GM23248 (cell line): ENCODE data around the gene MBD4. TPM values are rescaled to one million over a fixed set of nuclear protein-coding genes. Genes with fewer than 3 reads are reported as not detected.
"Not testable (repeated sequence)": the region's sequence is repeated elsewhere in the genome, so short reads cannot be mapped to it uniquely, and the experiment has no call there.

Experiments used
- DNase-seq: peaks from one replicate; pipeline ENCODE4 v3.0.0-alpha.2; 2015
- H2AFZ ChIP-seq: fragments of 200-600 bp; sonication (generic); 2 replicates; pipeline ENCODE4 v1.6.1; 2016; ENCODE audit warnings: antibody characterized with exemption
- H3F3A ChIP-seq: fragments of 200-600 bp; sonication (generic); 2 replicates; pipeline ENCODE4 v1.6.1; 2016; ENCODE audit warnings: mild to moderate bottlenecking, antibody characterized with exemption, mixed run types; ENCODE audit not compliant: insufficient read depth
- H3K27ac ChIP-seq: fragments of 200-600 bp; sonication (generic); 2 replicates; pipeline ENCODE4 v1.5.1; 2016; ENCODE audit warnings: mild to moderate bottlenecking
- H3K27me3 ChIP-seq: fragments of 200-600 bp; sonication (generic); replicated peaks from 2 replicates; pipeline ENCODE4 v1.6.1; 2016; ENCODE audit warnings: mild to moderate bottlenecking; ENCODE audit not compliant: insufficient read depth
- H3K36me3 ChIP-seq: fragments of 200-600 bp; sonication (generic); 2 replicates; pipeline ENCODE4 v1.6.1; 2016; ENCODE audit warnings: low read depth, mild to moderate bottlenecking
- H3K4me1 ChIP-seq: fragments of 200-600 bp; sonication (generic); 2 replicates; pipeline ENCODE4 v1.6.1; 2016; ENCODE audit warnings: mild to moderate bottlenecking; ENCODE audit not compliant: insufficient read depth
- H3K4me2 ChIP-seq: fragments of 200-600 bp; sonication (generic); one replicate; pipeline ENCODE4 v1.6.1; 2016; ENCODE audit warnings: mild to moderate bottlenecking; ENCODE audit not compliant: unreplicated experiment
- H3K4me3 ChIP-seq: fragments of 200-600 bp; sonication (generic); 2 replicates; pipeline ENCODE4 v1.5.1; 2016; ENCODE audit warnings: mild to moderate bottlenecking
- H3K79me2 ChIP-seq: fragments of 200-600 bp; sonication (generic); 2 replicates; pipeline ENCODE4 v1.6.1; 2016; ENCODE audit warnings: mild to moderate bottlenecking; ENCODE audit not compliant: insufficient read depth
- H3K9ac ChIP-seq: fragments of 200-600 bp; sonication (generic); 2 replicates; pipeline ENCODE4 v1.6.1; 2016; ENCODE audit warnings: mild to moderate bottlenecking
- H3K9me2 ChIP-seq: fragments of 200-600 bp; sonication (generic); 2 replicates; pipeline ENCODE4 v1.6.1; 2016; ENCODE audit warnings: mixed run types, mild to moderate bottlenecking, moderate library complexity; ENCODE audit not compliant: insufficient read depth
- H3K9me3 ChIP-seq: fragments of 200-600 bp; sonication (generic); one replicate; pipeline ENCODE4 v1.6.1; 2017; ENCODE audit warnings: low read depth
- H4K20me1 ChIP-seq: fragments of 200-600 bp; sonication (generic); 2 replicates; pipeline ENCODE4 v1.6.0; 2016; ENCODE audit not compliant: insufficient read depth
- EZH2 ChIP-seq: fragments of 200-600 bp; sonication (generic); IDR thresholded peaks from 2 replicates; pipeline ENCODE4 v1.6.1; 2018; ENCODE audit warnings: antibody characterized with exemption, mild to moderate bottlenecking; ENCODE audit not compliant: insufficient read depth, poor library complexity, severe bottlenecking
- EZH2phosphoT487 ChIP-seq: fragments of 200-600 bp; sonication (generic); IDR thresholded peaks from 2 replicates; pipeline ENCODE4 v1.6.1; 2018; ENCODE audit warnings: antibody characterized with exemption, moderate library complexity, mild to moderate bottlenecking, low read depth; ENCODE audit not compliant: insufficient read depth
- WGBS, 2 experiments: methylation state at CpG; one replicate each; pipeline ENCODE4 v1.1.6; 2015 to 2017; ENCODE audit warnings: low lambda C conversion rate in 2 of 2, low coverage in 1 of 2; ENCODE audit errors: missing lambda C conversion rate in 2 of 2; 5-methylcytosine and 5-hydroxymethylcytosine counted together
- in situ Hi-C: fragments of 300-500 bp; cut with MboI; formaldehyde crosslinking; loops from 2 replicates; pipeline ENCODE4 v1.15.0; 2020
- polyA plus RNA-seq: library from polyadenylated mRNA; unstranded; fragments of >200 nt; fragmentation: Nextera tagmentation; extraction: Ambion mirVana; gene quantifications from 2 replicates; pipeline ENCODE4 v1.2.1, GENCODE V29; 2016
- total RNA-seq: library from RNA; depleted of rRNA; stranded (reverse); fragments of >200 nt; shearing (Covaris generic); gene quantifications from 2 replicates; pipeline ENCODE4 v1.2.3, GENCODE V29; 2014

Gene MBD4
- total and polyA plus RNA-seq, 2 experiments from 2014 or later = 27.2 to 36.8 TPM

DNA sequence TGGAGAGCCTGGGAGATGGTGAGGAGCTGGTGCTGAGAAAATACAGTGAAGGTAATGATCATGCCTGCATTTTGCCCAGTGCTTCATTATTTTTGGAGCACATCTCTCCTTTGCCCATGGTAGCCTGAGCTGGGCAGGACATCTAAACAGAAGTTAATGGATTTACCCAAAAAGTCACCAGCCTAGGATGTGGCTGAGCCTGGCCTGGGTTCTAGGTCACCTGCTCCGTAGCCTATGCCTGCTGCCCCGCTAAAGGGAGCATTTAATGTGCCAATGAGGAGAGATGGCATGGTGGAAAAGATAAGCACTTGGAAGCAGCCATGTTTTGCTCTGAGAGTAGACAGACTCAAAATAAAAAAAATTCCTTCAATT, 46.9 kb upstream of the MBD4 start:
- H3K4me2 ChIP-seq = peak overlapping the region; percentile 79
- peaks cover 47% of the 10 kb centered on the region for H3F3A ChIP-seq
- H3K36me3 ChIP-seq = no peaks in the 10 kb centered on the region
- in situ Hi-C loops = loop anchor here (25.0 kb wide), 1 partner anchor 326 kb away; no protein-coding TSS in a partner anchor
- DNase-seq = no peak
- H3K79me2 ChIP-seq = no peaks in the 10 kb centered on the region
- peak overlapping the region; percentile 75 for H3K9ac ChIP-seq
- TF ChIP-seq EZH2phosphoT487 (no peak), EZH2 (no peak)
- H4K20me1 ChIP-seq = no peaks in the 10 kb centered on the region
- H3K4me1 ChIP-seq = peaks cover 46% of the 10 kb centered on the region
- no peaks in the 10 kb centered on the region for H3K27me3 ChIP-seq
- H3K27ac ChIP-seq = peak overlapping the region; percentile 97
- WGBS, 2 experiments = 87 to 94% methylated on average over 2 of the region's 2 CpGs
- no peak overlapping the region for H2AFZ ChIP-seq
- H3K4me3 ChIP-seq = peak overlapping the region; percentile 59
- no peaks in the 10 kb centered on the region for H3K9me2 ChIP-seq
- no peaks in the 10 kb centered on the region for H3K9me3 ChIP-seq

DNA sequence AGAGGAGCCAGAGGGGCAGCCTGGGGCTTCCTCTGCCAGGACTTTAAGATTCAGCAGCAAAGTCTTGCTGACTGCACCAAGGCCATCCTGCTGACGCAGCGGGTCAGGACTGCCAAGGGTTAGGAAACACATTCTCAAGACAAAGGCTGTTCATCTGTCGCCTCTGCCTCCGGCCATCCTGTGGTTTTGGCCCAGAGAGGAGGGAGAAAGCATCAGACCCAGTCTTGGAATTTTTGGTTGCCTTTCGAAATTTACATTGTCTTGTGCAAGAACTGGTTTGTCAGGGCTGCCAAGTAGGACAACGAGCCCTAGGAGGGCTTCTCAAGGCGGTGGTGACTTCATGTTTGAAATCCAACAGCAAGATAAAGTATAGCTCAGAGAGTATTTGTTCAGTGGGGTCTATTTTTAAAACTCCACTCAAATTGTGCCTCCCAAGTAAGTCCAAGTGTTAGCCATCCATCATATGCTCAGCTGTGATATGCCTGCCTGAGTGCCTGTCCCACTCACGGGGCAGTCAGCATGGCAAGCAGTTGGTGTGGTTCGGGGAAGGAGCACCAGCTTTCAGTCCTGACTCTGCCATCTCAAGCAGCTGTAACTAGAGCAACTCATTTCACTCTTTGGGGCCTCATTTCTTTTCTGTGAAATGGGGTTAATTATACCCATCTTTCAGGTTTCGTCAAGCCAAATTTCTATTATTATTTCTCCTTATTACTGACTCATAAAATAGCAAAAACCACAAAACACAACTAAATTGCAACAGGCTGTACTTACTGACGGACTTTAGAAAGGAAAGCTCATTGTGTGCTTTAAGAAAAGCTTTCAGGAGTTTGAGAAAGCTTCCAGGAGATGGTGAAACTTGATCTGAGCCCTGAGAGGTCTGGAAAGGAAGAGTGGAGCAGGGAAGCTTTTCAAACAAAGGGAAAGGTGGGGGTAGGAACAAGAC, 46.2 kb upstream of the MBD4 start:
- H2AFZ ChIP-seq = no peak overlapping the region
- H3K9me2 ChIP-seq = no peaks in the 10 kb centered on the region
- H3K9me3 ChIP-seq = no peaks in the 10 kb centered on the region
- TF ChIP-seq EZH2phosphoT487 = no peak
- no peak for TF ChIP-seq EZH2
- DNase-seq = peak; percentile 99
- no peaks in the 10 kb centered on the region for H3K79me2 ChIP-seq
- peaks cover 49% of the 10 kb centered on the region for H3F3A ChIP-seq
- no peaks in the 10 kb centered on the region for H3K36me3 ChIP-seq
- peaks cover 52% of the 10 kb centered on the region for H3K4me1 ChIP-seq
- H3K9ac ChIP-seq = peak overlapping the region; percentile 75
- 1% methylated on average over 11 of the region's 11 CpGs for WGBS, 2 experiments
- no peaks in the 10 kb centered on the region for H4K20me1 ChIP-seq
- H3K27me3 ChIP-seq = no peaks in the 10 kb centered on the region
- H3K4me3 ChIP-seq = peak overlapping the region; percentile 59
- in situ Hi-C loops = loop anchor here (25.0 kb wide), 1 partner anchor 326 kb away; no protein-coding TSS in a partner anchor
- peak overlapping the region; percentile 97 for H3K27ac ChIP-seq
- H3K4me2 ChIP-seq = peak overlapping the region; percentile 79

DNA sequence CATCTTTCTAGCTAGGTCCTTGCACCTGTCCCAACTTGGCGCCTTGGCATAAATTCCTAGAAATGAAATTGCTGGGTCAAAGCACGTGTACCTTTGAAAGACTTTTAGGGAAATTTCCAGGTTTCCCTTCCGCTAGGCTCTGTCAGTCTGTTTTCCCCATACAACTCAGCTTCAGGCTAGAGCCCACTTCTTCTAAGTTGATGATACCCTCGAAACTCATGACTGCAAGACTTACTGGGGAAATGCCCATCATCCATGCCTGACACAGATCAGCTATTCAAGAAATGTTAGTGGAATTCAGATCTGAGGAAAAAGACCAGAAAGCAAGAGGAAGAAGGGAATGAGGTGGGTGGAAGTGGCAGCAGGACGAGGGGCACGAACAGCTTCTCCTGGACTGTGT, 45.4 kb upstream of the MBD4 start:
- Histone ChIP-seq H3K4me3 (0 out of 2 replicates have a peak overlapping the region, but pooled peaks have one; percentile 1), H3K9ac (peak overlapping the region; percentile 62), H3K4me2 (peak overlapping the region; percentile 43), H3F3A (peaks cover 57% of the 10 kb centered on the region), H3K4me1 (peaks cover 50% of the 10 kb centered on the region), H3K27ac (peak overlapping the region; percentile 97)
- H3K9me2 ChIP-seq, H2AFZ ChIP-seq, H3K79me2 ChIP-seq, H4K20me1 ChIP-seq, H3K9me3 ChIP-seq, H3K36me3 ChIP-seq, DNase-seq, H3K27me3 ChIP-seq: not testable (repeated sequence)
- WGBS, 2 experiments = 65 to 66% methylated on average over 6 of the region's 6 CpGs
- in situ Hi-C loops = loop anchor here (25.0 kb wide), 1 partner anchor 327 kb away; no protein-coding TSS in a partner anchor

DNA sequence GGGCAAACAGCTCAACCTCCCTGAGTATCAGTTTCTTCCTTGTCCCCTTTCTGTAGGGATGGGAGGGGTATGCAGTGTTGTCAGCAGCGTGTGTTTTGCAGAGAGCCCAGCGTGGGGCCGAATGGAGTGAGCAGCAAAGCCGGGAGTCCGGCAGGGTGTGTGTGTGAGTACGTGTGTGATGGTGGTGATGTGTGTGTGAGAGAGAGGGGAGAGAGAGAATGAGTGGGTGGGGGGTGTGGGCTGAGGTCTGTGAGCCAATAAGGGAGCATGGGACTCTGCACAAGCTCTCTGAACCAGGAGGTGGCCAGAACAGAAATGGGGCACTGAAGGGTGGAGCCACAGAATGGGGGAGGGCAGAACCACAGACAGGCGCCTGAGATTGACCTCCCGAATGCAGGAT, 44.1 kb upstream of the MBD4 start:
- peaks cover 50% of the 10 kb centered on the region for H3K4me1 ChIP-seq
- H3K9me2 ChIP-seq = no peaks in the 10 kb centered on the region
- no peak overlapping the region for H3K27ac ChIP-seq
- no peaks in the 10 kb centered on the region for H3K27me3 ChIP-seq
- no peak overlapping the region for H3K9ac ChIP-seq
- TF ChIP-seq EZH2 = no peak
- TF ChIP-seq EZH2phosphoT487 = no peak
- peaks cover under 1% of the 10 kb centered on the region; the same call in 1 of the 2 replicates for H3K36me3 ChIP-seq
- in situ Hi-C loops = loop anchor here (25.0 kb wide), 1 partner anchor 328 kb away; no protein-coding TSS in a partner anchor
- no peaks in the 10 kb centered on the region for H3K9me3 ChIP-seq
- no peak overlapping the region for H2AFZ ChIP-seq
- no peaks in the 10 kb centered on the region for H4K20me1 ChIP-seq
- H3K79me2 ChIP-seq = no peaks in the 10 kb centered on the region
- H3K4me3 ChIP-seq = no peak overlapping the region
- 86 to 87% methylated on average over 7 to 8 of the region's 8 CpGs for WGBS, 2 experiments
- H3F3A ChIP-seq = peaks cover 59% of the 10 kb centered on the region
- DNase-seq = no peak
- no peak overlapping the region for H3K4me2 ChIP-seq
